ENCODE data around the gene MRAP2.
"Not testable (repeated sequence)": the region's sequence is repeated elsewhere in the genome, so short reads cannot be mapped to it uniquely, and the experiment has no call there.

DNA sequence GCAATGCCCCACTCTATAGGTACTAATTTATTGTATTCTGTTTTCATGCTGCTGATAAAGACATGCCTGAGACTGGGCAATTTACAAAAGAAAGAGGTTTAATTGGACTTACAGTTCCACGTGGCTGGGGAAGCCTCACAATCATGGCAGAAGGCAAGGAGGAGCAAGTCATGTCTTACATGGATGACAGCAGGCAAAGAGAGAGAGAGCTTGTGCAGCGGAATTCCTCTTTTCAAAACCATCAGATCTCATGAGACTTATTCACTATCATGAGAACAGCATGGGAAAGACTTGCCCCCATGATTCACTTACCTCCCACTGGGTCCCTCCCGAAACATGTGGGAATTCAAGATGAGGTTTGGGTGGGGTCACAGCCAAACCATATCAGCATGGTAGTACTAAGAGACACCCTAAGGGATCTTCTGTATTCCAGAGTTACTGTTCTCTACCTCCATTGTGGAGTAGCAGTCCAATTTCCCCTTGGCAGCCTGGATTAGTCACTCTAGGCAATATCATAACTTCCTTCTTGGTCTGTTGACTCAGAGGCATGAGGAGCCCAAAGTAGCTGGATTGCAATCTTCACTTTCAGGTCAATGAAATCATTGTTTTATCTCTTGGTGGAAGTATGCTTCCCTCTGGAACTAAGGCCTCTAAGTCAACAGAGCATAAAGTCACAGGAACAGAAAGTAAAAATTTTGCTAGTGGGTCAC lies 71.8 kb downstream of the MRAP2 start:
- not testable (repeated sequence) for TF ChIP-seq POLR2A (IDR thresholded peaks at IDR 0.05)
- TF ChIP-seq, protein P1, sequence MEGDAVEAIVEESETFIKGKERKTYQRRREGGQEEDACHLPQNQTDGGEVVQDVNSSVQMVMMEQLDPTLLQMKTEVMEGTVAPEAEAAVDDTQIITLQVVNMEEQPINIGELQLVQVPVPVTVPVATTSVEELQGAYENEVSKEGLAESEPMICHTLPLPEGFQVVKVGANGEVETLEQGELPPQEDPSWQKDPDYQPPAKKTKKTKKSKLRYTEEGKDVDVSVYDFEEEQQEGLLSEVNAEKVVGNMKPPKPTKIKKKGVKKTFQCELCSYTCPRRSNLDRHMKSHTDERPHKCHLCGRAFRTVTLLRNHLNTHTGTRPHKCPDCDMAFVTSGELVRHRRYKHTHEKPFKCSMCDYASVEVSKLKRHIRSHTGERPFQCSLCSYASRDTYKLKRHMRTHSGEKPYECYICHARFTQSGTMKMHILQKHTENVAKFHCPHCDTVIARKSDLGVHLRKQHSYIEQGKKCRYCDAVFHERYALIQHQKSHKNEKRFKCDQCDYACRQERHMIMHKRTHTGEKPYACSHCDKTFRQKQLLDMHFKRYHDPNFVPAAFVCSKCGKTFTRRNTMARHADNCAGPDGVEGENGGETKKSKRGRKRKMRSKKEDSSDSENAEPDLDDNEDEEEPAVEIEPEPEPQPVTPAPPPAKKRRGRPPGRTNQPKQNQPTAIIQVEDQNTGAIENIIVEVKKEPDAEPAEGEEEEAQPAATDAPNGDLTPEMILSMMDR (IDR thresholded peaks at IDR 0.05) = not testable (repeated sequence)
